GM18505 (cell line): ENCODE data around the gene MNS1.
"Not testable (repeated sequence)": the region's sequence is repeated elsewhere in the genome, so short reads cannot be mapped to it uniquely, and the experiment has no call there.

Source experiments
- ATAC-seq: cut with Tn5 transposase; IDR thresholded peaks from one replicate; pipeline ENCODE4 v1.9.1; 2021; ENCODE audit not compliant: unreplicated experiment
- POLR2A ChIP-seq: IDR thresholded peaks from 4 replicates; pipeline ENCODE4 v1.6.1; 2011; ENCODE audit warnings: borderline replicate concordance; ENCODE audit not compliant: insufficient read depth, insufficient read length; ENCODE audit errors: extremely low read depth

MNS1 gene

GRCh38 chr15:56425976-56426375, 39.0 kb downstream of the MNS1 start:
- ATAC-seq, result no peak
- TF ChIP-seq POLR2A, result no peak

GRCh38 chr15:56425276-56425675, 39.7 kb downstream of the MNS1 start:
- no peak for ATAC-seq
- no peak for TF ChIP-seq POLR2A

- ATAC-seq, result not testable (repeated sequence)
These were observed 51.7 kb downstream of the MNS1 start for GRCh38 chr15:56413114-56413733.

DNA sequence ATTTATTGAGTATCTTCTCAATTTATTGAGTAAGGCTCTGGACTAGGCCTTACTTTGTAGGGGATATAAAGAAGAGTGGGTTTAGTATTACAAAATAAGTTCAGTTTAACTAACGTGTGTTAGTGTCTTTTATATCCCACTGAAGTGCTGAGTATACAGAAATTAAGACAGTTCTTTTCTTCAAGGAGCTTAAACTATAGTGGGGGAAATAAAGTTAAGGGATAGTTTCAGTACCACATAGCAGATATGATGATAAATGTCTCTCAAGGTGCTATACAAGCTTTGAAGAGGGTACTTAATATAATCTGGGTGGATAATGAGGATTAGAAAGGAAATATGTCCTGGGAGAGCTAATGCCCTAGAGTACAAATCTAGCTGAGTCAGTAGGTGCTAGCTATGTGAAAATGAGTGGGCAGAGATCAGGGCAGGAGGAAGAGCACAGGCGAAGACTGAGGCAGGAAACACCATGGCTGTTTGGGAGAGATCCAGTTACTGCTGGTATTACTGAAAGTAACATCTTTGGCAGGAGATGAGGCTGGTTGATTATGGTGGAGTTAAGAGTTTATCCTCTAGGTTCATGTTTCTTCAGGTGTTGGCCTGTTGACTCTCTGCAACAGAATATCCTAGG, 53.7 kb downstream of the MNS1 start:
- no peak for TF ChIP-seq POLR2A
- ATAC-seq, result no peak

DNA sequence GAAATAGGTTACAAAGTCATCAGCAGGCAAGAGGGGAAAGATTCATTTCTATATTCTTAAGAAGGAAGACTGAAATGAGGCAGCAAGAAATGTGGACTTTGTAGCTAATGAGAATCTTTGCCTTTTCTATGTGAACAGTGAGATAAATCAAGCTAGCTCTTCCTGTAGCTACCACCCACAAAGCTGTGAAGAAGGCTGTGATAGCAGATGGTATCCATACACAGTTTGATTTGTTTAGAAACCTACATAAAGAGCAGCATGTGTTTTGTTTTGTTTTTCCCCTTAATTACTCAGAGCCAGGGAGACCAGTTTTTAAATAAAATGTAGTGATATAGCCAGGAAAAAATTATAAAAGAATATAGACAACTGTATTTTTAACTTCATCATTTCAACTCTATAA, 54.2 kb downstream of the MNS1 start:
- ATAC-seq, result no peak

DNA sequence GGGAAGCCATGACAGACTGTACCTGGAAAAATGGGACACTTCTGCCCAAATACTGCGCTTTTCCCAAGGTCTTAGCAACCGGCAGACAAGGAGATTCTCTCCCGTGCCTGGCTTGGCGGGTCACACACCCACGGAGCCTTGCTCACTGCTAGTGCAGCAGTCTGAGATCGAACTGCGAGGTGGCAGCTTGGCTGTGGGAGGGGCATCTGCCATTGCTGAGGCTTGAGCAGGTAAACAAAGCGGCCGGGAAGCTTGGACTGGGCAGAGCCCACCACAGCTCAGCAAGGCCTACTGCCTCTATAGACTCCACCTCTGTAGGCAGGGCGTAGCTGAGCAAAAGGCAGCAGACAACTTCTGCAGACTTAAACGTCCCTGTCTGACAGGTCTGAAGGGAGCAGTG, 65.7 kb downstream of the MNS1 start:
- ATAC-seq, result not testable (repeated sequence)

More for the DNA sequence above, 54.2 kb downstream of the MNS1 start:
- no peak for TF ChIP-seq POLR2A

DNA sequence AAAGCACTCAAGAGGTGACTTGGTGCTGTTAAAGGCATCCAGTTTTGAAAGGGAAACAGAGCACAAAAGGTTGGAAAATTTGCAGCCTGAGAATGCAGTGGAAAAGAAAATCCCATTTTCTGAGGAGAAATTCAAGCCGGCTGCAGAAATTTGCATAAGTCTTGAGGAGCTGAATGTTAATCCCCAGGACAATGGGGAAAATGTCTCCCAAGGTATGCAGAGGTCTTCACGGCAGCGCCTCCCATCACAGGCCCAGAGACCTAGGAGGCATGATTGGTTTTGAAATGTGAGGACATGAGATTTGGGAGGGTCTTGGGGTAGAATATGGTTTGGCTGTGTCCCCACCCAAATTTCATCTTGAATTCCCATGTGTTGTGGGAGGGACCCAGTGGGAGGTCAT, 67.6 kb downstream of the MNS1 start:
- not testable (repeated sequence) for ATAC-seq

DNA sequence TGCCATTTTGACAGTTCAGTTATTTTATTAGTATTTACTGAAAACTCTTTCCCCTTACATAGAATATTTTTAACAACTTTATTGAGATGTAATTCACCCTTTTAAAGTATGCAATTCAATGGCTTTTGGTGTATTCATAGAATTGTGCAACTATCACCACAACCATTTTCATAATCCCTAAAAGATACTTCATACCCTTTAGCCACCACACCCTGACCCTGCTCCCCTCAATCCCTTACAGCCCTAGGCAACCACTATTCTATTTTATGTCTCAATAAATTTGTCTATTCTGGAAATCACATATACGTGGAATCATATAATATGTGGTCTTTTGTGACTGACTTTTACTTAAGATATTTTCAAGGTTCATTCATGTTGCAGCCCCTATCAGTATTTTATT, 70.0 kb downstream of the MNS1 start:
- TF ChIP-seq POLR2A, result no peak
- no peak for ATAC-seq

DNA sequence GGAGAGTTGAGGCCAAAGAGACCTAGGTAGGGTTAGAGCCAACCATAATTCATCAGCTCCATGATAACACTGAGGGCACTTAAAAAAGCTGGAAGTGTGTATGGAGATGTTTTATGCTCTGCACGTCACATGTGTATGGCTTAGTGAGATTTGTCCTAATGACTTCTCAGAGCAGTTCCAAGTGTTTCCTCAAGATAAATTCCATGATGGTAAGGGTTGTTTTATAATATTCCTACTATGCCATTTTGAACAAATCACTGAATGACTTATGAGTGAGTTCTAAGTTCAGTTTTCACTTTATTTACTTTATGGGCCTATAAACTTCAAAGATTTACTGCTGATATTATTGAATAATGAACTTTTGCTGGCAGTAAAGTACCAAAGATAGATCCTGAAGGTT, 71.7 kb downstream of the MNS1 start:
- TF ChIP-seq POLR2A, result no peak
- no peak for ATAC-seq

DNA sequence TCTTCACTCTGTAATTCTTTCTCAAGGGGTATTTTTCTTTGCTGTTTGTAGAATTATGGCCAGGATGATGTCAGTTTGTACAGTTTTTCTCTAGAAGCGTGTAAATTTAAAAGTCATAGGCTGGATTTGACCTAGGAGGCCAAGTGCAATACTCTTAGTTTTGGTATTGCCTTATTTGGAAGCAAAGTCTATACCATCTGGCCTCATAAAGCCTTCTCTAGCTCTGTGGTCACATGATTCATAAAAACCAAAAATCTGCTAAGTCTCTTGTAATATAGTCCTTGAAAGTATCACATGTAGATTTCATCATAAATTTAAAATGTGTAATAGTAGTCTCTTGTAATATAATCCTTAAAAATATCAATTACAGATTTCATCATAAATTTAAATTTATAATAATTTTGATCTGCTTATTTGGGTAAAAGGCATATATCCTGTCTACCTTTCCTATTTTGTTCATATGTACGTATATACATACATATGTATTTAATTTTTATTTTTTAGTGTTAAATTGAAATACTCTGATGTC, 74.1 kb downstream of the MNS1 start:
- TF ChIP-seq POLR2A, result no peak
- no peak for ATAC-seq

GRCh38 chr15:56385908-56386307, 79.0 kb downstream of the MNS1 start:
- no peak for TF ChIP-seq POLR2A
- ATAC-seq, result no peak

- no peak for TF ChIP-seq POLR2A
- no peak for ATAC-seq
These were observed 81.9 kb downstream of the MNS1 start for GRCh38 chr15:56383010-56383409.
